Measurements from ENCODE around the gene ARHGDIA. TPM values are rescaled to one million over a fixed set of nuclear protein-coding genes. Genes with fewer than 3 reads are reported as not detected.

ARHGDIA gene
- total and polyA plus RNA-seq, 2 experiments from 2014 or later, result 80.7 to 295 TPM

DNA sequence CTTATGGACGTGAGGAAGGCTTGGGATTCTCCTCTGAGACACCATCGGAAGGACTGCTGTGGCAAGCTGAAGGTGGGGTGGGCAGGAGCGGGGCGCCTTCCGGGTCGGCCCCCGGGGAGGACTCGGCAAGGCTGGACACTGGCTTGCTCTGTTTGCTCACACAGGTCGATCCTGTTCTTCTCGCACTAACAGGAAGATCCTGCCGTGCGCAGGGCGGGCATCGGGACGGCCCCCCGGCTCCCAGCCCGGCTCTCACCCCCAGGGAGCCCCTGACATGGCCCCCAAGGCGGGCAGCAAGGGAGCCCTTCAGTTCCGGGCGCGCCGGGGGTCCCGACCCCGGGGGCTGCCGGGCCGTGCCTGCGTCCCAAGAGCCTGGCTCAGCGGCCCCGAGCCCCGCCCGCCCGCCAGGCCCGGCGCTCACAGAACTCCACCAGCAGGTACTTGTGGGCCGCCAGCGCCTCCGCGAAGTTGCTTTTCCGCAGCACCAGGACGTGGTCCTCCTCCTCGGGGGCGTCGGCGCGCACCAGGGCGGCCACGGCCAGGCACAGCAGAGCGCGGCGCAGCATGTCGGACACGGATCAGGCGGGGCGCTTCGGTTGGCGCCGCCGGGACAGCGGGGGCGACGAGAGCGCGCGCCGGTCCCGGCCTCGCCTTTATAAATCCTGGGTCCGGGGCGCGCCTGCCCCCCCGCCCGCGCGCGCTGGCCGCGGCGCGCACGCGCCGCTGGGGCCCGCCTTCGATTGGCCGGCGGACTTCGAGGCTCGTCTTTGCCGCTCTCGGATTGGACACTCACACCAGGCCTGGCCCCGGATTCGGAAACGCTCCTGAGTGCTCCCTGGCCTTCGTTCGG, 11.0 kb downstream of the ARHGDIA start, which contains the start of gene P4HB:
Gene P4HB (minus strand): TSS at position 630 of the 850 bp plus-strand sequence. CDS start 64 bp downstream, at position 566.
- no peak for DNase-seq (ENCODE audit: low spot score)
- H3K4me1 ChIP-seq (ENCODE audit: insufficient read depth), result peaks cover 27% of the 10 kb centered on the region
- WGBS (ENCODE audit: low lambda C conversion rate, missing lambda C conversion rate), result 1% methylated on average over 52 of the region's 95 CpGs
- H2AFZ ChIP-seq, result peak within 1 kb of the TSS; percentile 12
- H4K20me1 ChIP-seq (ENCODE audit: insufficient read depth, poor library complexity, severe bottlenecking), result peaks cover 42% of the 10 kb centered on the region
- H3K79me2 ChIP-seq, result peaks cover 88% of the 10 kb centered on the region
- no peaks in the 10 kb centered on the region for H3K9me2 ChIP-seq (replicated peaks; ENCODE audit: insufficient read depth)
- H3K27me3 ChIP-seq, result no peaks in the 10 kb centered on the region
- TF ChIP-seq, protein P1, sequence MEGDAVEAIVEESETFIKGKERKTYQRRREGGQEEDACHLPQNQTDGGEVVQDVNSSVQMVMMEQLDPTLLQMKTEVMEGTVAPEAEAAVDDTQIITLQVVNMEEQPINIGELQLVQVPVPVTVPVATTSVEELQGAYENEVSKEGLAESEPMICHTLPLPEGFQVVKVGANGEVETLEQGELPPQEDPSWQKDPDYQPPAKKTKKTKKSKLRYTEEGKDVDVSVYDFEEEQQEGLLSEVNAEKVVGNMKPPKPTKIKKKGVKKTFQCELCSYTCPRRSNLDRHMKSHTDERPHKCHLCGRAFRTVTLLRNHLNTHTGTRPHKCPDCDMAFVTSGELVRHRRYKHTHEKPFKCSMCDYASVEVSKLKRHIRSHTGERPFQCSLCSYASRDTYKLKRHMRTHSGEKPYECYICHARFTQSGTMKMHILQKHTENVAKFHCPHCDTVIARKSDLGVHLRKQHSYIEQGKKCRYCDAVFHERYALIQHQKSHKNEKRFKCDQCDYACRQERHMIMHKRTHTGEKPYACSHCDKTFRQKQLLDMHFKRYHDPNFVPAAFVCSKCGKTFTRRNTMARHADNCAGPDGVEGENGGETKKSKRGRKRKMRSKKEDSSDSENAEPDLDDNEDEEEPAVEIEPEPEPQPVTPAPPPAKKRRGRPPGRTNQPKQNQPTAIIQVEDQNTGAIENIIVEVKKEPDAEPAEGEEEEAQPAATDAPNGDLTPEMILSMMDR (IDR thresholded peaks at IDR 0.05; ENCODE audit: poor library complexity), result no peak
- TF ChIP-seq EZH2 (IDR thresholded peaks at IDR 0.05; ENCODE audit: borderline replicate concordance), result no peak
- no peak for TF ChIP-seq EZH2phosphoT487 (IDR thresholded peaks at IDR 0.05; ENCODE audit: low read depth, severe bottlenecking, unreplicated experiment)
- H3K27ac ChIP-seq, result peak within 1 kb of the TSS; percentile 91
- no peaks in the 10 kb centered on the region for H3K36me3 ChIP-seq (replicated peaks; ENCODE audit: insufficient read depth, low read depth)
- H3K9me3 ChIP-seq (ENCODE audit: low read depth), result no peaks in the 10 kb centered on the region
- H3K4me3 ChIP-seq, result peak within 1 kb of the TSS; percentile 97
- peak within 1 kb of the TSS; percentile 96 for H3K4me2 ChIP-seq

DNA sequence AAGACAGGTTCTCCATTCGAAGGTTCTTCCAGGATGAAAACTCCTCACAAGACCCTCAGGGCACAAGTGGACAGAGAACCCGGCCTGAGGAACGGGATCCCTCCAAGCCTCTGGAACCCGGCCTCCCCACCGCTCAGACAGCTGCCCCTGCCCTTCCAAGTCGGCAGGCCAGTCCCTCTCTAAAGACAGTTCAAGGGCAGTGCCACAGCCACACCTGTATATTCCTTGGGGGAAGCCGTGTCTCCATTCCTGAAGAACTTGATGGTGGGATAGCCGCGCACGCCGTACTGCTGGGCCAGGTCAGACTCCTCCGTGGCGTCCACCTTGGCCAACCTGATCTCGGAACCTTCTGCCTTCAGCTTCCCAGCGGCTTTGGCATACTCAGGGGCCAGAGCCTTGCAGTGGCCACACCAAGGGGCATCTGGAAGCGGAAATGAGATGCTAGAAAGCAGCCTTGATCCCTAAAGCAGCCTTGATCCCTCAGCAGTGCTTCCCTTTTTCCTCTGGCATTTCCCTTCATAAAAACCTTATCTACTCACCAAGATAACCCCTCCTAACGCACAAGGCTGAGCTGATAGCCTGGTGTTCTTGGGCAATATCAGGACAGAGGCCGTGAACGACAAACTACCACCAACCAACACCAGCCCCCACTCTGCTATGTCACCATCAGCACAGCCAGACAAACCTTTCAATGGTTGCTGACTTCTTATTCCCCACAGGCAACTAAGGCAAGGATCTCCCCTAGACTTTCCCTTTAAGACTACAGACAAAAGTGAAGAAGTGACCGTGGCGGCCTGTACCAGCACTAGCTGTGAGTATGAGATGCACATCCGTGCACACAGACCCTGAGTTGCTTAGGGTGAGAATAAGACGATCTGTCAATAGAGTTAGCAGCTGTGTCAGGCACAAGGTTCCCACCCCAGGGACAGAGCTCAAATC, 11.9 kb downstream of the ARHGDIA start:
- TF ChIP-seq, protein P1 (IDR thresholded peaks at IDR 0.05; ENCODE audit: poor library complexity), result no peak
- no peak for TF ChIP-seq EZH2 (IDR thresholded peaks at IDR 0.05; ENCODE audit: borderline replicate concordance)
- TF ChIP-seq EZH2phosphoT487 (IDR thresholded peaks at IDR 0.05; ENCODE audit: low read depth, severe bottlenecking, unreplicated experiment), result no peak
- Histone ChIP-seq H3K9me2 (replicated peaks; ENCODE audit: insufficient read depth) (no peaks in the 10 kb centered on the region), H3K9me3 (ENCODE audit: low read depth) (no peaks in the 10 kb centered on the region), H3K4me3 (peak overlapping the region; percentile 97), H2AFZ (no peak overlapping the region), H3K79me2 (peaks cover 87% of the 10 kb centered on the region), H3K27ac (peak overlapping the region; percentile 90), H4K20me1 (ENCODE audit: insufficient read depth, poor library complexity, severe bottlenecking) (peaks cover 45% of the 10 kb centered on the region), H3K4me2 (peak overlapping the region; percentile 85), H3K27me3 (no peaks in the 10 kb centered on the region), H3K4me1 (ENCODE audit: insufficient read depth) (peaks cover 27% of the 10 kb centered on the region), H3K36me3 (replicated peaks; ENCODE audit: insufficient read depth, low read depth) (no peaks in the 10 kb centered on the region)
- WGBS (ENCODE audit: low lambda C conversion rate, missing lambda C conversion rate), result 54% methylated on average over 23 of the region's 23 CpGs
- no peak for DNase-seq (ENCODE audit: low spot score)

DNA sequence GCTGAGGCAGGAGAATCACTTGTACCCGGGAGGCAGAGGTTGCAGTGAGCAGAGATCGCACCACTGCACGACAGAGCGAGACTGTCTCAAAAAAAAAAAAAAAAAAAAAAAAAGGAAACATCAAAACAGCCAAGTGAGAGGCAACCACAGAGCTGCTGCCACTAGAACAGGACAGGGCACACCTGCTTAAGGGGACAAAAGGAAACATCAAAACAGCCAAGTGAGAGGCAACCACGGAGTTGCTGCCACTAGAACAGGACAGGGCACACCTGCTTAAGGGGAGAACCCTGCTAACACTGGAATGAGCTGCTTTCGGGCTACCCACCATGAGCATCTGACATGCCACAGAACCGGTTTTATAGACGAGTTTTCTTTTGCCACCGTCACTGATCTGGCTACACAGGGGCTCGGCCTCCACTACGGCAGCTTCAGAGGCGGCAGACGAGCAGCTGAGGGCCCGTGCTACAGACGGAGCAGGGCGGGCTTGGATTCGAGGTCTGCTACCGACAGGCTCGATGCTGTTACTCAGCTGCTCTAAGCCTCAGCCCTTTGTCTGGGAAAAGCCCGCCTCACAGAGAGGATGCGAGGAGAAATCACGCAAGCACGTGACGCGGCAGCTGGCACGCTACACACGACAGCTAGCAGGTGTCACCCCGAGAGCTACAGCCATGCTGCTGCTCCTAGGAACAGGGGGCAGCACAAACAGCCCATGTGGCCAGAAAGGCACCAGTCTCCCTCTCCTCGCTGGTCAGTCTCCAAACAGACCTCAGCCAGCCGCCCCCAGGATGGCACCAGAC, 12.8 kb downstream of the ARHGDIA start:
- peaks cover 51% of the 10 kb centered on the region for H4K20me1 ChIP-seq (ENCODE audit: insufficient read depth, poor library complexity, severe bottlenecking)
- H3K4me1 ChIP-seq (ENCODE audit: insufficient read depth), result peaks cover 27% of the 10 kb centered on the region
- H3K4me2 ChIP-seq, result peak overlapping the region; percentile 85
- H3K79me2 ChIP-seq, result peaks cover 87% of the 10 kb centered on the region
- H3K27ac ChIP-seq, result peak overlapping the region; percentile 90
- no peak overlapping the region for H2AFZ ChIP-seq
- H3K4me3 ChIP-seq, result peak overlapping the region; percentile 97
- H3K9me3 ChIP-seq (ENCODE audit: low read depth), result no peaks in the 10 kb centered on the region
- WGBS (ENCODE audit: low lambda C conversion rate, missing lambda C conversion rate), result 92% methylated on average over 30 of the region's 30 CpGs
- TF ChIP-seq EZH2 (IDR thresholded peaks at IDR 0.05; ENCODE audit: borderline replicate concordance) (no peak), EZH2phosphoT487 (IDR thresholded peaks at IDR 0.05; ENCODE audit: low read depth, severe bottlenecking, unreplicated experiment) (no peak)
- TF ChIP-seq, protein P1 (IDR thresholded peaks at IDR 0.05; ENCODE audit: poor library complexity), result no peak
- H3K9me2 ChIP-seq (replicated peaks; ENCODE audit: insufficient read depth), result no peaks in the 10 kb centered on the region
- no peak for DNase-seq (ENCODE audit: low spot score)
- no peaks in the 10 kb centered on the region for H3K36me3 ChIP-seq (replicated peaks; ENCODE audit: insufficient read depth, low read depth)
- H3K27me3 ChIP-seq, result no peaks in the 10 kb centered on the region

Measured in hepatocyte (in vitro differentiated cells).